Activated gamma-delta T cell treated with anti-CD3 and anti-CD28 coated beads, Interleukin-2, amount 50 U/mL, for 16 hours (primary cell): Measurements from ENCODE around the gene DBH.
"Not testable (repeated sequence)": the region's sequence is repeated elsewhere in the genome, so short reads cannot be mapped to it uniquely, and the experiment has no call there.

Experiments used
- DNase-seq: peaks from one replicate; pipeline ENCODE4 v3.0.0-alpha.2; 2020; ENCODE audit warnings: low read depth

The DBH gene

DNA sequence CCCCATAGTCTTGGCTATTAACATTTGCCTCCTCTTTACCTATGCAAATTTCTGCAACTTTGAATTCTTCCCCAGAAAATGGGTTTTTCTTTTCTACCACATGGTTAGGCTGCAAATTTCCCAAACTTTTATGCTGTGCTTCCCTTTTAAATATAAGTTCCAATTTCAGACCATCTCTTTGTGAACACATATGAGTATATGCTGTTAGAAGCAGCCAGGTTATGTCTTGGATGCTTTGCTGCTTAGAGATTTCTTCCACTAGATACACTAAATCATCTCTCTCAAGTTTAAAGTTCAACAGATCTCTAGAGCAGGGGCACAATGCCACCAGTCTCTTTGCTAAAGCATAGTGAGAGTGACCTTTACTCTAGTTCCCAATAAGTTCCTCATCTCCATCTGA lies 10.2 kb upstream of the DBH start:
- DNase-seq, result not testable (repeated sequence)

DNA sequence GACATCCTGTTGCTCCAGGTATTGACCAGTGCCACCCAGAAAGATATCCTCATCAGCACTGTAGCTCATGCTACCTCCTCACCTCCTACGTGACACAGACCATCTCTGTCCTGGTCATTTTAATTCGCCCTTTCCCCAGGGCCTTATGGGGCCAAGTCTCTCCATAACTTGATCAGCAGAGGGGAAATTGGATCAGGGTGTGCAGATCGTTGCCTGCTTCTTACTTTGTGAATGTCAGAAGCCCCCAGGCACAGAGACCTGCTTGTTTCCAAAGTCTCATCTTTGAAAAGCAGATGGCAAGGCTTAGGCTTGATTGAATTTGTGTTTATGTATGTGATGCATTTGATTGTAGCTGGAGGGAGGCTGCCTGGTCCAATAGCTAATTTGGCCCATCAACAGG lies 8.8 kb upstream of the DBH start:
- DNase-seq, result no peak

DNA sequence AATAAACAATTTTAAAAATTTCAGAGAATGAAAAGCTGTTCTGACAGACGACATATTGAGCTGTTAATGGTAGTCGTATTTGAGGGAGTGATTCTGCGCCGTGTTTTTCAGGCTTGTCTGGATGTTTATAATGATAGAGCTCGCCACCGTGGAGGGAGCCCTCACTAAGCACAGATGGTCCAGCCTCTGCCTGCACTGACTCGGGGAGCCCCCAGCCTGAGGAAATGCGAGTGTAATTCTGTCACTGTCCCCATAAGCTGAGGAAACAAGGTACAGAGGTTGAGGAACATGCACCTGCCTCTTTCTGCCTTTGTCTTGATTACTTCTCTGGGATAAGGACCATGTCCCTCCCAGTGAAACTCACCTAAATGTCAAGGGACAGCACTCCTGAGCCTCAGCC lies 7.4 kb upstream of the DBH start:
- DNase-seq, result no peak

DNA sequence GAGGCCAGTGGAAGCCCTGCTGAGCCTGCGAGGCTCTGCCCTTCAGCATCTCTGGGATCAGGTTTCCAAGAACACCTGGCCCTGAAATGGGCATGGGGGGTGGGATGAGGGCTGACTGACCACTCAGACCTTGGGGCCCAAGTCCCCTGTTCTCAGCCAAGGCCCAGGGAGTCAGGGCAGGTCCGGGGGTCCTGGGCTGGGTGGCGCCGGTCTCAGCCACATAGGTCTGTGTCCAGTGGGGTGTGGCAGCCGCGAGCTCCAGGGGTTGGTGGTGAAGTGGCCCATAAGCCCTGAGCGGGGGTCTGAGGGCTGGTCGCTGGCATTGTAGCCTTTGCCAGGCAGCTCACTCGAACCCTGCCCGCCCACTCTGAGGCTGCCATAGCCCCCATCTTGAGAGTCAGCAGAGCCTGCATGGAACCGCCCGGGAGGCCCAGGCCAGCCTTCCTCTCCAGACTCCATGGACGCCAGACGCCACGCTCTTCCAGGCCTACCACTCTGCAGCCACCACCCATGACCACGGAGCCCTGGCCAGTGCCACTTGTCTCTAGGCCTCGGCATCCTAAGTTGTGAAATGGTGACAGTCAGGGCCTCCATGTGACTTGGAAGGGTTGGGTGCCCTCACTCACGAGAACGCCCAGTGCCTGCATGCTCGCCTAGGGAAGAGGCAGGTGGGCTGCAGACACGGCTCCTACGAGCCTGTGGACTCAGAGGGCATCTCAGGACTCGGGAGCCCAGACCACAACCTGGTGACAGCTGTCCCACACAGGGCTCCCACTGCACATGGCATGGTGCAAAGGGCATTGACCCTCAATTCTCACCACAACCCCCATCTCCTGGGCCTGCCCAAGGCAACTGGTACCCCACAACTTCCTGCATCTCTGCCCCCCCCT lies 6.7 kb upstream of the DBH start:
- no peak for DNase-seq

DNA sequence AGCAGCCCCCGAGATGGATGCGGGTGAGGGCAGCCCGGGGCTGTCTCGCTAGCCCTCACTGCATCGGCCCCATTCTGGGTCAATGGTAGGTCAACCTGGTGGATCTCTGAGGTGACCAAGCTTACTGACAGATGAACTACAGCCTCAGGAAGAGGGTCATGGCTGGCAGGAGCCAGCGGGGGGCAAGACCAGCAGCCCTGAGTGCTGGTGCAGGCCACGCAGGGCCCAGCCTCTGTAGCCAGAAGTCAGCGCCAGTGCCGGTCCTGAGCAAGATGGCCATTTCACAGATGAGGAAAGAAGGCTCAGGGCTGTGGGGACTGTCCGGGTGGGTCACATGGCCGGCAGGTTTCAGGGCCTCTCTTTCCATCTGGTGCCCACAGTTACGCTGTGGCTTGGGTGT lies 5.1 kb upstream of the DBH start:
- DNase-seq, result no peak

DNA sequence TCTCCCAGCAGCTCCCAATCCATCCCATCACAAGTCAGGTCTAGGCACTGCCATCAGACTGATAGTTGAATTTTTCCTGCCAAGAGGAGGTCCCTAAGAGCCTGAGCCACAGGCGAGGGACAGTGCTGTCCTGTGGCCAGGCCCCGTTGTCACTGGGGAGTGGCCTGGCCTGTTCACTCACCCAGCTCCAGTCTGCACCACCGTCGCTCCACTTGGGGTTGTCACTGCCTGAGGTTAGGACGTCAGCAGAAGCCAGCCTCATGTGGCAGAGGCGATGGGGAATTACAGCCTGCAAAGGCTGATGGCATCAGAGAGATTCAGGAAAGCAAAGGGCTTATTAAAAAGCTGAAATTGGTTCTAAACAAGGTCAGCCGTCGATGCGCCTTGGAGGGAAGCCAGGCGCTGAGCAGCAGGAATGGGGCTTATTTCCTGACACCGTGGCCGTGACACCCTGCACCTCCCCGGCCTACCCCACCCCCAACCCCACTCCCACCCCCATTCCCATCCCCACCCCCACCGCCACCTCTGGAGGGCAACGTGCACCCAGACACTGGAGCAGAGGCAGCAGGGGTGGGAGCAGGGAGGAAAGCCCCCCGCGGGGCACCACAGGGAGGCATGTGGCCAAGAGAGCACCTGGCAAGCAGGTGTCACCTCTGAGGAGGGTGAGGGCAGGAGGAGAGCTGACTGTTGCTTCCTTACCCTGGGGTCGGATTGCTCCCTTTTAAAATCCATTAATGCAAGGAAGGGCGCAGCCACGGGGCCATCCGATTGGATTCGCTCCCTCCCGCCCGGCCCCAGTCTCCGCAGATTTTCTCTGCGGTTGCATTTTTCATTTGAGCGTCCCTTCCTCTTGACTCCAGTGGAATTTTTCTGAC lies 3.1 kb upstream of the DBH start:
- DNase-seq, result no peak

DNA sequence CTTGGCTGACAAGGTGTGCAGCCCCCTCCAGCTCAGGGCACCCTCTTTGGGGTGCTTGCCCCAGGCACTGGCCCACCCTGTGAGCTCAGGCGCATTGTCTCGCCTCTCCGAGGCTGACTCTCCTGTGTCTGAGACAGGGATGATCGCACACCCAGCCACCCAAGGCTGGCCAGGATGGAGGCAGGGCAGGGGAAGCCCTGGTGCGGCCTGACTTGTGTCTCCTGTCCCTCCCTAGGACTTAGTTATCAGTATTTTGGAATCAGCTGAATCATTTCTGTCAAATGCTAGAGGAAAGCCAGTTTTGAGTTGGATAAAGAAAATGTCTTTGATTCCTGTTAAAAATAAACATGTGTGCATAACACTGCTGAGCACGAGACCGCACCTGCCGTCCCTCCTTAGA lies 2.5 kb upstream of the DBH start:
- DNase-seq, result no peak

DNA sequence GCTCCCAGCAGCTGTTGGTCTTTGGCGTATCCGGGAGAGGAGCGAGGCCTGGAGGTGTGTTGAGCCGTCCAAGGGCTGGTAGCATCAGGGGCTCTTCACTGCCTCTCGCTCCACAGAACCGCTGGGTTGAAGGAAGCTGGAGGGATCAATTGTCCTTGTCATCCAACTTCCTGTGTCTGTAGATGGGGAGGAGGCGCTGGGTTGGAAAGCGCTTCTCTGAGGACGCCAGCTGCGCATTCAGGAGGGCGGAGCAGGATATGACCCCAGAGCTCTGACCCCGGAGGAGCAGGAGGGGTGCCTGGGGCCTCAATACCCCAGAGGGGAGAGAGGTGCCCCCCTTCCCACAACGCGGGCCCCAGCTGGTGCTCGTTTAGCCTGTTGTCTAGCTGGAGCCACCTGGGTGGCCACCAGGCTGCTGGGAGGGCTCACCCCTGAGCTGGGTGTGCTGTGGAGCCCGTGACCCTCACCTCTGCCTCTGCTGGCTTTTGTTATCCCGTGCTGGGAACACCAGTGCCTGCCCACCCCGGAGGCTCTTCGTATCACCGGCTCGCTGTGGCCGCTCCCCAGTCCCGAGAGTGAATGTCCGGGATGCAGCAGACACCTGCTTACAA lies 2.0 kb upstream of the DBH start:
- no peak for DNase-seq

DNA sequence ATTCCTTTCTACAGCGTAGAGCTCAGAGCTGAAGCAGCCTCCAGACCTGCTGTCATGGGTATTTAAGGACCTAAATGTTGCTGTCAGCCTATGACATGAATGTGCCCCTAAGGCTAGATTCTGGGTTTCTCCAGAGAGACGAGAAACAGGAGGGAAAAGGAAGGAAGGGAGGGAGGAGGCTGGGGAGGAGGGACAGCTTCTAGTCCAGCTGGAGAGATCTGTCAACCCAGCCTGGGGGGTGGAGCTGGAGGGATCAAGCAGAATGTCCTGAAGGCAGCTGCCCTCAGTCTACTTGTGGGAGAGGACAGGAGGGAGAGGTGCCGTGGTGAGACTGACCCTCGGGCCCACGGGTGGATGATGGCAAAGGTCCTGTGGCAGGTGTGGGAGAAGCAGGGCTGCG lies 1.1 kb upstream of the DBH start:
- DNase-seq, result no peak

DNA sequence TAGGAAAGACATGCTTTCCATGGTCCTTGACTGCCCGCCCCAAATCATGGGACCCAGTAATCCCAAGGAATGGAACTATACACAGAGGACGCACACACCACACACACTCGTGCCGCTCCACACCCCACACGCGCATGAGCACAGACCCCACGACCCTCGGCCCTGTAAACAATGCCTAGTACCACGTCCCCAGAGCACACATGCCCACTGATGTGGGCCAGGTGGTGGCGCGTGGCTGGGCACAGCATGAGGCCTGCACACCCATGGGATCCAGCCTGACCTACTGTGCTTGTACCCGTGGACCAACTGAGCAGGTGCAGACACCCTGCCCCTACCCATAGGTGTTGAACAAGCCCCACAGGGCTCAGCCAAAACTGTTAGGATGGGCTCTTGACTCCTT lies 739 bp downstream of the DBH start:
- no peak for DNase-seq

DNA sequence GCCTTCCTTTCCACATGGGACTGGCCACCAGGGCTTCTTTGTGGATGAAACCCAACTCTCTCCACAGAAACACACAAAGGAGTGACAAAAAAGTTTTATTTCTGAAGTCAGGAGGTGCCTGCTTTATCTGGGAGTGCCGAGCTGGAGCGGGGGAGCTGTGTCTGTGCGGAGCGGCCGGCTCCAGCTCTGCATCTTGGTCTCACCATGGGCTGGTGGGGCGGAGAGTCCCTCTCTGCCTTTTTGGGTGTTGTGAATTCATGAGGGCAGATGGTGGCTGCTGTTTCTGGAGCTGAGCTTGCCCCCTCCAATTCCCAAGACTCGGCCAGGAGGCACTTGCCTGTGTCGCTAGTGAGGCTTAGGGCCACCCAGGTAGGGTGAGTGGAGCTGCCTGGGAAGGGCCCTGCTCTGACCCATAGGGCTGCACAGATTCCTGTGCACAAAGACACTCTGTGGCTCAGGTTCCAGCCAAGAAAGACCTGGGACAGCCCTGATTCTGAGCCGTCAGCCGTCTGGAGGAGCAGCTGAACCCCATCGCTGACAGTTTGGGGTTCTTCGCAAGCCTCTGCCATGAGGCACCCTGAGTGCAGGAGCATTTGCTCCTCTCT lies 1.4 kb downstream of the DBH start:
- DNase-seq, result no peak

DNA sequence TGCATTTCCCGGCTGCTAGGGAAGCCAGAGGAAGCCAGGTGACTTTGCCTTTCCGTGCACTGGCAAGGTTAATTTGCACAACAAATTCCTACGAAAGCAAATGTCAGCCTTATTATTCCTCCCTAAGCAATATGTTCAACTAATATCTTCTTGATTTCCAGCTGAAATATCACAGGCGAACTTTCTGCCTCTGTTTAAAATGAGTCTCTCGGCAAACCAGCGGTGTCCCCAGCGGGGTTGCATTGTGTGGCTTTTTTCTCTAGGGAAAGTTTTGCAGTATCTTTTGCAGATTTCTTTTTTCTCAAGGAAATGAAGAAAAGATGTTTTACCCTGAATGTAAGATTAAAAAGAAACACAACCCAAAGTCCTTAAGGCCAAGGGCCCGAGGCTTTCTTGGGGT lies 1.9 kb downstream of the DBH start:
- DNase-seq, result no peak

DNA sequence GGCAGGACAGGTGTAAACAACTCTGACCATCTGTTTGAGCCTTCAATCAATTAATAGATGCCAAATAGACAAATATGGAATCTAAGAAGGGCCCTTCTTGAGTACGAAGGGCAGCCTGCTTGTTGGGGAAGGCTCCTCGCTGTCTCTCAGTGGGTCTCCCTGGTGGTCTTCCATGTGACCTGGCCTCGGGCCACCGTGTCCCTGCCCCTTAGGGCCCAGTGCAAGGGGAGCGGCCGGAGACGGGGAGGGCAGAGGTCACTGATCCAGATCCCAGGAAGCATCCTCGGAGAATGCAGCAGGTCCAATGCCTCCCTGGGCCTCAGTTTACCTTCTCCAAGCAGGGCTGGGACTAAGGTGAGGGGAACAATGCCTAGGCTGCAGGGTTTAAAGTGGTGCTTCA lies 2.5 kb downstream of the DBH start:
- DNase-seq, result no peak

DNA sequence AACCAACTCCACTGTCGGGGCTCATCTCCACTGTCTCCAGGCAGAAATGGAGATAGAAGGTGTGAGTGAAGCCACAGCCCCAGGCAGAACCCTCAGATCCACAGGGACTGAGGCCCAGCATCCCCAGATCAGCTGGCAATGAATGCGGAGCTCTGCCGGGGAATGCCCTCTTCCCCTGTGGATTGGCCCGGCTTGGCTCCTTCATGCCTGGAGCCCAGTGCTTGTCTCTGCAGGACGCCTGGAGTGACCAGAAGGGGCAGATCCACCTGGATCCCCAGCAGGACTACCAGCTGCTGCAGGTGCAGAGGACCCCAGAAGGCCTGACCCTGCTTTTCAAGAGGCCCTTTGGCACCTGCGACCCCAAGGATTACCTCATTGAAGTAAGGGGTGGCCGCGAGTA lies 3.5 kb downstream of the DBH start:
- DNase-seq, result no peak

DNA sequence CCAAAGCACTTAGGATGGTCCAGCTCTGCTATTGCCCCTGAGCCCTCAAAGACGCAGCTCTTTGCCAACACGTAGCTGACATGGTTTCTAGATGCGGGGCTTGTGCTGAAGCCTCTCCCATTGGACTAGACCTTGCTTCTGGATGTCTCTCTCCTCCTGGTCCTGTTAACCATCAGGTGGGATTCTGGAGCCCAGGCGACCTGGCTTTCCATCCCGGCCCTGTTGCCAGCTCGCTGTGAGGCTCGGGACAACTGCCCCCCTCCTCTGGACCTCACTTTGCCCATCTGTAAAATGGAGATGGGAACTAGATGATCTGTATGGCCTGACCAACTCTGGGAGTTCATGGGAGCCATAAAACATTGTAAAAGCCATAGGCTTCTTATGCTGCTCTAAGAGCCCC lies 4.0 kb downstream of the DBH start:
- no peak for DNase-seq

DNA sequence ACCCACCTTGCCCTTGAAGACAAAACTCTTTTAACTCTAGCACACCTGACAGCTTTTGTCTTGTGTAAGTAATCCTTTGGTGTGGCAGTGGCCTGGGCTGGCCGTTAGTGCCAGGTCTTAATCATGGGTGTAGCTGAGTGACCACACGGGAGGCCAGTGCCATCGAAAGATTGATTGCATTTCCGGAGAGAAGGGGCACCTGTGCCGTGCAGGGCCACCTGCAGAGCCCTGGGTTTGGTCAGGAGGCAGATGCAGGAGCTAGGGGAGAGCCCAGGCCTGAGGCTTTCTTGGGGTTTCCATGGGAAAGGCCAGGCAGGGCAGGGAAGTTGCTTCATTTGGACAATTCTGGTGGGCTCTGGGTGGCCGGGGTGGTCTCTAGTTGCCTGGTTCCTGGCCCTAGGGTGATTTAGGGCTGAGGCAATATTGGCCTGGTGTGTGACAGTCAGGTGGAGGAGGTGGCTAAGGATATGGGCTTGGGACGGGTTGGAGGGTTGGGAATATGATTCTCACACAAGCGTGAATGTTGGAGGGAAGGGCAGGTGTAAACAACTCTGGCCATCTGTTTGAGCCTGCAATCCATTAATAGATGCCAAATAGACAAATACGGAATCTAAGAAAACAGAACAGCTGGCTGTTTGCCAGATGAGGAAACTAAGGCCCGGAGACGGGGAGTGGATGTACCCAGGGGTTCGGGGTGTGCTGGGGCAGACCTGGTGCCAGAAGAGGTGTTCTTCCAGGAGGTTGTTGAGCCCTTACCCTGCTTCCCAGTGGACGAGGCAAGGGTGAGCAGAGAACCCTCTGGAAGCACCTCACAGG lies 4.6 kb downstream of the DBH start:
- DNase-seq, result no peak

DNA sequence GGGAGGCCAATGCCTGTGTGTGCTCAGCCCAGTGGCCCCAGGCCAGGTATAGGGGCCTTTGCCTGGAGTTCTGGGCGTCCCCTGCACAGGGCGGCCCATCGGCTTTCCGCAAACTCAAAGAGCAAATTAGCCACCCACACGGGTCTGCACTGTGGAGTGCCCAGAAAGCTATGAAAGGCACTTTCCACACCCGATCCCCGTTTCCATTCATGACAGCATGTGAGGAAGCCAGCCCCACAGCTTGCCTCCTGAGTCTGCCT lies 5.2 kb downstream of the DBH start:
- DNase-seq, result no peak

DNA sequence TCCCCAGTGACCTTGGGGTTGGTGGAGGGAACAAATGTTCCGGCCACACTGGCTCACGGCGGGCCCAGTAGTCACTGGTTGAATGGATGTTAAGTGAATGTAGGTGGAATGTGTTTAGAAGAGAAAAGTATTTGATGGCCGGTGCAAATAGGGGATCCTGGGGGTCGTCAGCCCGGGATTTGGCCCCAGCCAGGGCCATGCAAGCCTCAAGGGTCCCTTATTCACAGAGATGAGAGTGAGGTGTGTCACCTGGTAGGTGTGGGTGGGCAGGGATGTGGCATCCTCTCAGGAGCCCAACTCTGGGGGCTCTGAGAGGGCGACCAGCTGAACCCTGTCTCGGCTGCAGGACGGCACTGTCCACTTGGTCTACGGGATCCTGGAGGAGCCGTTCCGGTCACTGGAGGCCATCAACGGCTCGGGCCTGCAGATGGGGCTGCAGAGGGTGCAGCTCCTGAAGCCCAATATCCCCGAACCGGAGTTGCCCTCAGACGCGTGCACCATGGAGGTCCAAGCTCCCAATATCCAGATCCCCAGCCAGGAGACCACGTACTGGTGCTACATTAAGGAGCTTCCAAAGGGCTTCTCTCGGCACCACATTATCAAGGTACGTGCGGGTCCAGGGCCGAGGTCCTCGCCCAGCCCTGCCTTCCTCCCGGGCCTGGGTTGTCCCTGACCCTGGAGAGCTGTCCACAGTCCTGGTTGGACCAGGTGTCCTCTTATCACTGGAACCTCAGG lies 5.9 kb downstream of the DBH start:
- DNase-seq, result no peak

DNA sequence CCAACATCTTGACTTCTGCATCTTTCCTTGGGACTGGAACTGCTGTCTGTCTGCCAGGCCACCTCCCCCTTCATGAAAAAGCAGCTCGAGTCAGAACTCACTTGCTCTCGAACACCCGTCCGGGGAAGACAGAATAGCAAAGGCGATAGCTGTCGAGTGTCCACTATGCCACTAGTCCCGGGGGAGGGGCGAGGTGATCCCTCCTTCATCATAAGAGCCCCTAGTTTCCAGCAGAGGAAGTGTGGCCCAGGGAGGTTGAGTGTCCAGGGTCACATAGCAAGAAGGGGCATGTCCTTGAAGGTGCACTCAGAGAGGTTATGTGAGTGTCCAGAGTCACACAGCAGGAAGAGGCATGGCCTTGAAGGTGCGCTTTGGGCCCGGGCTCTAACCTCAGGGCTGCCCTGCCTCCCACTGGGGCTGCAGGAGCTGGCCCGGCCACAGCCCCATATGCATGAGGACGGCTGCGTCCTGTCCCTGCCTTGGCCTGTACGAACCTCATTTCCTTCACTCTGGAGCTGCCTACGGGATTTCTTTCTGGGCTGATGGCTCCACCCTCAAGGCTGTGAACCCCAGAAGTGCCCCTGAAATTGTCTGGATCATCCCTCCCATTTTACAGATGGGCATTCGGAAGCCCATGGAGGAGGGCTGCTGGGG lies 6.7 kb downstream of the DBH start:
- no peak for DNase-seq

DNA sequence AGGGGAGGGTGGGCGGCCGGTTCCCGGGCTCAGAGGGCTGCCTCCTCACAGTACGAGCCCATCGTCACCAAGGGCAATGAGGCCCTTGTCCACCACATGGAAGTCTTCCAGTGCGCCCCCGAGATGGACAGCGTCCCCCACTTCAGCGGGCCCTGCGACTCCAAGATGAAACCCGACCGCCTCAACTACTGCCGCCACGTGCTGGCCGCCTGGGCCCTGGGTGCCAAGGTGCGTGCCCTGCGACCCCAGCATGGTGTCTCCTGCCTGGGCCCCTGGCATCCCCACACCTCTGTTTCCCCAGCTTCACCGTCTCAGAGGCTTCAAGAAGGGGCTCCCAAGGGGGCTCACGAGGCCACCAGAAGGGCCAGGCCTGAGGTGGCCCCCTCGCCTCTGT lies 7.2 kb downstream of the DBH start:
- DNase-seq, result no peak
